HG02642 (cell line): ENCODE results near the gene FOXJ3.
"Not testable (repeated sequence)": the region's sequence is repeated elsewhere in the genome, so short reads cannot be mapped to it uniquely, and the experiment has no call there.

Source experiments
- ATAC-seq: cut with Tn5 transposase; IDR thresholded peaks from one replicate; pipeline ENCODE4 v1.9.1; 2021; ENCODE audit warnings: mild to moderate bottlenecking; ENCODE audit not compliant: unreplicated experiment, poor library complexity

FOXJ3 gene

GRCh38 chr1:42260376-42261070 lies 74.5 kb downstream of the FOXJ3 start:
- no peak for ATAC-seq

- peak; percentile 17 for ATAC-seq
Observed at GRCh38 chr1:42259739-42260064, 75.3 kb downstream of the FOXJ3 start.

GRCh38 chr1:42259059-42259738 lies 75.8 kb downstream of the FOXJ3 start:
- ATAC-seq = peak; percentile 67

- ATAC-seq = no peak
Observed at GRCh38 chr1:42258218-42258617, 76.8 kb downstream of the FOXJ3 start.

GRCh38 chr1:42251042-42251441 lies 84.0 kb downstream of the FOXJ3 start:
- ATAC-seq = no peak

- no peak for ATAC-seq
Observed at GRCh38 chr1:42250164-42250563, 84.9 kb downstream of the FOXJ3 start.

- no peak for ATAC-seq
Observed at GRCh38 chr1:42240966-42241755, 93.9 kb downstream of the FOXJ3 start.

GRCh38 chr1:42239555-42239954 lies 95.5 kb downstream of the FOXJ3 start:
- no peak for ATAC-seq

- no peak for ATAC-seq
Observed at GRCh38 chr1:42239041-42239440, 96.0 kb downstream of the FOXJ3 start.

GRCh38 chr1:42231253-42231652 lies 103.8 kb downstream of the FOXJ3 start:
- ATAC-seq = no peak

GRCh38 chr1:42228938-42229337 lies 106.1 kb downstream of the FOXJ3 start:
- no peak for ATAC-seq

GRCh38 chr1:42223036-42223435 lies 112.0 kb downstream of the FOXJ3 start:
- ATAC-seq = no peak

GRCh38 chr1:42221952-42222606 lies 113.0 kb downstream of the FOXJ3 start:
- ATAC-seq = no peak

- ATAC-seq = no peak
Observed at GRCh38 chr1:42221456-42221855, 113.6 kb downstream of the FOXJ3 start.

GRCh38 chr1:42219627-42220026 lies 115.4 kb downstream of the FOXJ3 start:
- ATAC-seq = no peak

GRCh38 chr1:42214447-42214871 lies 120.6 kb downstream of the FOXJ3 start:
- ATAC-seq = no peak

- no peak for ATAC-seq
Observed at GRCh38 chr1:42211224-42211623, 123.8 kb downstream of the FOXJ3 start.

- no peak for ATAC-seq
Observed at GRCh38 chr1:42210421-42211133, 124.5 kb downstream of the FOXJ3 start.

GRCh38 chr1:42209526-42210251 lies 125.3 kb downstream of the FOXJ3 start:
- ATAC-seq = no peak

- not testable (repeated sequence) for ATAC-seq
Observed at GRCh38 chr1:42206930-42207329, 128.1 kb downstream of the FOXJ3 start.
